ENCODE data around the gene RBM33. TPM values are rescaled to one million over a fixed set of nuclear protein-coding genes. Genes with fewer than 3 reads are reported as not detected.

The RBM33 gene
- total and polyA plus RNA-seq, 2 of the 4 experiments (the other 2 are of a cell fraction) = 7.3 to 10.8 TPM

GRCh38 chr7:155820788-155821187, 176.3 kb downstream of the RBM33 start:
- no peak overlapping the region for H3K23ac ChIP-seq (ENCODE audit: low read depth, low read length)
- in situ Hi-C loops (cut with MboI; ENCODE audit: low sequenced_read_pairs) = loop anchor here (25.0 kb wide), 1 partner anchor 817 kb away; the partner anchor contains the start of gene RNF32
- intact Hi-C loops (cut with micrococcal nuclease) = no loop called here
- no peak overlapping the region for H2BK20ac ChIP-seq (ENCODE audit: low read depth, low read length)
- dilution Hi-C loops (cut with HindIII; ENCODE audit: low sequenced_read_pairs, unreplicated experiment) = no loop called here
- DNase-seq (no peak), ATAC-seq (ENCODE audit: low read depth) (no peak)
- no peak overlapping the region for H3K27ac ChIP-seq (ENCODE audit: insufficient read depth, low read length)
- no peak overlapping the region for H3K56ac ChIP-seq (ENCODE audit: extremely low read depth, insufficient read depth, low read length)
- H2BK15ac ChIP-seq (ENCODE audit: low read depth, low read length) = no peak overlapping the region
- no peaks in the 10 kb centered on the region for H3K79me1 ChIP-seq (ENCODE audit: low read depth in 1 of 2, low read length in 2 of 2)
- no peak overlapping the region for H3K14ac ChIP-seq (replicated peaks; ENCODE audit: low read depth, low read length)
- no peak overlapping the region for H4K8ac ChIP-seq (ENCODE audit: low read depth in 2 of 2, low read length in 2 of 2)
- H3K9me3 ChIP-seq (ENCODE audit: control insufficient read depth, insufficient read depth, low read length) = no peaks in the 10 kb centered on the region
- H4K5ac ChIP-seq (ENCODE audit: low read depth, low read length) = no peak overlapping the region
- H3K4ac ChIP-seq (ENCODE audit: low read depth, low read length) = no peak overlapping the region
- no peaks in the 10 kb centered on the region for H3K36me3 ChIP-seq (ENCODE audit: control insufficient read depth, insufficient read depth, low read length)
- H3K4me2 ChIP-seq (ENCODE audit: low read depth, low read length) = no peak overlapping the region
- H3K4me3 ChIP-seq (ENCODE audit: insufficient read depth, low read depth, low read length) = no peak overlapping the region
- no peak overlapping the region for H2BK5ac ChIP-seq (ENCODE audit: low read depth, low read length, poor library complexity, severe bottlenecking)
- no peaks in the 10 kb centered on the region; the same call in 1 of the 2 replicates for H3K27me3 ChIP-seq (ENCODE audit: control insufficient read depth, insufficient read depth, low read length)
- H4K91ac ChIP-seq (ENCODE audit: insufficient read depth, low read depth, low read length) = no peak overlapping the region
- no peak overlapping the region for H2AK5ac ChIP-seq (ENCODE audit: low read depth, low read length)
- H3K4me1 ChIP-seq (ENCODE audit: control insufficient read depth, insufficient read depth, low read length) = no peaks in the 10 kb centered on the region
- H4K20me1 ChIP-seq (ENCODE audit: insufficient read depth, low read length) = no peaks in the 10 kb centered on the region
- no TSS peak for BruUV-seq (replicated peaks)
- H3K9me1 ChIP-seq (ENCODE audit: insufficient read depth, low read length) = no peaks in the 10 kb centered on the region
- H2AK9ac ChIP-seq (replicated peaks; ENCODE audit: low read depth, low read length, poor library complexity) = no peak overlapping the region
- 48% methylated on average over 4 of the region's 13 CpGs; no CpG with 5 or more reads in 1 of the 2 experiments for WGBS, 2 experiments (ENCODE audit: extremely low coverage in 2 of 2, insufficient read length in 1 of 2)
- TF ChIP-seq RFX5 (IDR thresholded peaks at IDR 0.05; ENCODE audit: low read depth, low read length) = no peak
- no peak for TF ChIP-seq CEBPB (IDR thresholded peaks at IDR 0.05; ENCODE audit: low read depth, low read length)
- TF ChIP-seq FOS (IDR thresholded peaks at IDR 0.05; ENCODE audit: low read depth, low read length) = no peak
- no peak for TF ChIP-seq RAD21 (IDR thresholded peaks at IDR 0.05; ENCODE audit: low read length)
- no peak overlapping the region for H3K18ac ChIP-seq (ENCODE audit: low read depth, low read length)
- H2BK120ac ChIP-seq (ENCODE audit: low read depth, low read length) = no peak overlapping the region
- H2AFZ ChIP-seq (replicated peaks; ENCODE audit: low read length, poor library complexity) = no peak overlapping the region
- H3K9ac ChIP-seq (ENCODE audit: low read depth, low read length) = no peak overlapping the region
- ChIA-PET CTCF (no interaction called here), POLR2A (ENCODE audit: unreplicated experiment) (no interaction called here)
